B cell (primary cell): ENCODE results near the gene SLC25A43. TPM values are rescaled to one million over a fixed set of nuclear protein-coding genes. Genes with fewer than 3 reads are reported as not detected.

Source experiments
- ATAC-seq: fragments of 200-7000 bp; cut with Tn5 transposase; one replicate; pipeline ENCODE4 v1.10.0; 2021; ENCODE audit warnings: low read depth, mild to moderate bottlenecking, moderate number of reproducible peaks, moderate library complexity
- CTCF ChIA-PET: fragments of 350-600 bp; sonication (Branson Sonifier 250); formaldehyde crosslinking; loops from one replicate; lab custom pipeline; 2021; ENCODE audit warnings: antibody characterized with exemption, inconsistent platforms; lab: Charles Lee
- POLR2A ChIA-PET: fragments of 350-600 bp; sonication (Branson Sonifier 250); formaldehyde crosslinking; loops from one replicate; lab custom pipeline; 2021; ENCODE audit warnings: antibody characterized with exemption; lab: Charles Lee
- DNase-seq: peaks from one replicate; pipeline ENCODE4 v3.0.0; 2013
- H2AFZ ChIP-seq: 2 replicates; pipeline ENCODE4 v1.6.1; 2012; ENCODE audit warnings: mild to moderate bottlenecking, low read depth, low read length; ENCODE audit not compliant: insufficient read depth, poor library complexity, severe bottlenecking
- H3K27ac ChIP-seq, 2 donors: 1 replicate in 1 of 2; 2 replicates in 1 of 2; pipeline ENCODE4 v1.5.1; 2012 to 2013; ENCODE audit warnings: low read length in 2 of 2, mild to moderate bottlenecking in 2 of 2, moderate library complexity in 1 of 2
- H3K27me3 ChIP-seq, 4 experiments: fragments of 200-600 bp in 1 of 4; sonication (generic) in 1 of 4; replicated peaks in 1 of 4; 1 replicate in 2 of 4; 2 replicates in 2 of 4; pipeline versions ENCODE4 v1.6.1 to v1.7.0; 2013 to 2016; ENCODE audit warnings: low read length in 3 of 4, mild to moderate bottlenecking in 2 of 4, mixed read lengths in 1 of 4, moderate library complexity in 1 of 4; ENCODE audit not compliant: insufficient read depth in 4 of 4, control insufficient read depth in 3 of 4; ENCODE audit errors: control extremely low read depth in 1 of 4
- H3K36me3 ChIP-seq, 2 experiments: replicated peaks in 1 of 2; 1 replicate in 1 of 2; 2 replicates in 1 of 2; pipeline versions ENCODE4 v1.6.1 to v1.7.1; 2013; ENCODE audit warnings: low read length in 1 of 2; ENCODE audit not compliant: insufficient read depth in 2 of 2, control insufficient read depth in 1 of 2; ENCODE audit errors: control extremely low read depth in 1 of 2, extremely low read depth in 1 of 2
- H3K4me1 ChIP-seq, 2 donors: fragments of 200-600 bp in 1 of 2; sonication (generic) in 1 of 2; 1 replicate in 1 of 2; 2 replicates in 1 of 2; pipeline versions ENCODE4 v1.5.1 to v1.6.1; 2013 to 2017; ENCODE audit warnings: low read length in 2 of 2; ENCODE audit not compliant: control insufficient read depth in 2 of 2, insufficient read depth in 2 of 2
- H3K4me2 ChIP-seq: replicated peaks from 2 replicates; pipeline ENCODE3; 2012; ENCODE audit warnings: mild to moderate bottlenecking, low read depth, low read length; ENCODE audit not compliant: poor library complexity, severe bottlenecking
- H3K4me3 ChIP-seq, 5 experiments: fragments of 200-600 bp in 1 of 5; sonication (generic) in 1 of 5; 1 replicate in 3 of 5; 2 replicates in 2 of 5; pipeline versions ENCODE4 v1.5.1 to v1.7.0; 2011 to 2016; ENCODE audit warnings: low read length in 4 of 5, mild to moderate bottlenecking in 4 of 5, low read depth in 2 of 5, control low read depth in 1 of 5, moderate library complexity in 1 of 5; ENCODE audit not compliant: insufficient read depth in 1 of 5; ENCODE audit errors: control extremely low read depth in 1 of 5, extremely low read depth in 1 of 5
- H3K79me2 ChIP-seq: fragments of 200-600 bp; sonication (generic); one replicate; pipeline ENCODE4 v1.6.0; 2016; ENCODE audit warnings: low read length; ENCODE audit not compliant: control insufficient read depth, insufficient read depth
- H3K9ac ChIP-seq: fragments of 200-600 bp; sonication (generic); 2 replicates; pipeline ENCODE4 v1.6.1; 2017; ENCODE audit warnings: mild to moderate bottlenecking, low read length, moderate library complexity
- H3K9me3 ChIP-seq, 3 donors: one replicate each; pipeline versions ENCODE4 v1.6.1 to v1.7.1; 2013; ENCODE audit warnings: low read length in 2 of 3; ENCODE audit not compliant: control insufficient read depth in 2 of 3, insufficient read depth in 1 of 3; ENCODE audit errors: control extremely low read depth in 1 of 3
- H4K20me1 ChIP-seq: 2 replicates; pipeline ENCODE4 v1.6.0; 2012; ENCODE audit warnings: mild to moderate bottlenecking, low read length; ENCODE audit not compliant: insufficient read depth, control insufficient read depth, poor library complexity, severe bottlenecking
- H3K27ac Mint-ChIP-seq: one replicate; pipeline ENCODE4 v1.8.0; 2021; ENCODE audit warnings: mixed read lengths
- H3K27me3 Mint-ChIP-seq: one replicate; pipeline ENCODE4 v1.8.0; 2021; ENCODE audit warnings: mixed read lengths
- H3K4me1 Mint-ChIP-seq: one replicate; pipeline ENCODE4 v1.8.0; 2021; ENCODE audit warnings: mixed read lengths
- H3K4me3 Mint-ChIP-seq: one replicate; pipeline ENCODE4 v1.8.0; 2021; ENCODE audit warnings: mixed read lengths
- H3K9me3 Mint-ChIP-seq: one replicate; pipeline ENCODE4 v1.8.0; 2022; ENCODE audit warnings: mixed read lengths; ENCODE audit not compliant: insufficient read depth
- EZH2 ChIP-seq: IDR thresholded peaks from 2 replicates; pipeline ENCODE4 v1.6.1; 2012; ENCODE audit warnings: borderline replicate concordance, low read depth, mild to moderate bottlenecking, moderate library complexity, low read length; ENCODE audit not compliant: insufficient read depth, poor library complexity, severe bottlenecking
- WGBS: methylation state at CpG from one replicate; pipeline ENCODE4 v1.1.5; 2013; ENCODE audit warnings: missing lambda C conversion rate; ENCODE audit not compliant: insufficient coverage; 5-methylcytosine and 5-hydroxymethylcytosine counted together
- intact Hi-C: fragments of 100-400 bp; cut with micrococcal nuclease; formaldehyde crosslinking; loops from one replicate; pipeline ENCODE4 v1.10.0; 2022
- polyA plus RNA-seq: library from polyadenylated mRNA; depleted of rRNA; stranded (reverse); fragments of >200 nt; gene quantifications from 2 replicates; pipeline ENCODE4 v1.2.3, GENCODE V29; 2012
- total RNA-seq, 2 donors: library from RNA; stranded (reverse); fragments of 120-200 nt in 1 of 2; gene quantifications; 1 replicate in 1 of 2; 2 replicates in 1 of 2; pipeline versions ENCODE4 v1.2.3 to v1.2.4, GENCODE V29; 2013 to 2022
- TF ChIP-seq, protein P1 (sequence below): fragments of 200-600 bp; IDR thresholded peaks from one replicate; pipeline ENCODE4 v1.8.0; 2022; ENCODE audit warnings: antibody characterized with exemption, mild to moderate bottlenecking

The SLC25A43 gene
- total and polyA plus RNA-seq, 2 donors (not counting 1 experiment from before 2014, with no cell fraction given): 9.1 to 11.2 TPM

DNA sequence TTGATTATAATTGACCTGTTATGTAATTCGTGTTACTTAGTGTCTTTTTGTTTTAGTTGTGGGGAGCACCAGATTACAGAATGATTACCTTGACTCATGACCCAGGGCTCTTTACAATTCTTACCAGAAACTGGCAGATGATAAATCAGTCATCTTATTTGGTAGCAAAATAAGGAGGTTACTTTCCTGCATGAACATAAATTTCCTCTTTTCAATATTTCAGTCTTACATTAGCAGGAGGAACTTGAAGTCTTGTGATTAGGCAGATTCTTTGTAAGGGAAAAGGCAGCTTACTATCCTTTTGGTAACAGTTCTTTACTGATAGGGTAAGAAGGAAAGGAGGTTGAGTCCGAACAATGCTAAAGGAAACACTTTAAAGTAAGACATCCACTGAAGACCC, 43.1 kb downstream of the SLC25A43 start:
- Mint-ChIP-seq H3K4me1 (peaks cover 4% of the 10 kb centered on the region), H3K4me3 (no peak overlapping the region), H3K27ac (no peak overlapping the region), H3K27me3 (no peaks in the 10 kb centered on the region), H3K9me3 (no peaks in the 10 kb centered on the region)
- Histone ChIP-seq H3K9ac (no peak overlapping the region), H3K4me2 (no peak overlapping the region), H2AFZ (no peak overlapping the region), H3K4me3 (no peak overlapping the region), H3K79me2 (no peaks in the 10 kb centered on the region), H3K9me3 (no peaks in the 10 kb centered on the region), H3K27ac (no peak overlapping the region), H4K20me1 (no peaks in the 10 kb centered on the region), H3K4me1 (no peaks in the 10 kb centered on the region), H3K36me3 (no peaks in the 10 kb centered on the region), H3K27me3 (no peaks in the 10 kb centered on the region)
- DNase-seq (no peak), ATAC-seq (no peak)
- intact Hi-C loops: no loop called here
- ChIA-PET CTCF (no interaction called here), POLR2A (interaction anchor here (0.6 kb wide), 1 partner anchor 45 kb away, joined by 3 read pairs; no protein-coding TSS in a partner anchor)
- TF ChIP-seq, protein P1, sequence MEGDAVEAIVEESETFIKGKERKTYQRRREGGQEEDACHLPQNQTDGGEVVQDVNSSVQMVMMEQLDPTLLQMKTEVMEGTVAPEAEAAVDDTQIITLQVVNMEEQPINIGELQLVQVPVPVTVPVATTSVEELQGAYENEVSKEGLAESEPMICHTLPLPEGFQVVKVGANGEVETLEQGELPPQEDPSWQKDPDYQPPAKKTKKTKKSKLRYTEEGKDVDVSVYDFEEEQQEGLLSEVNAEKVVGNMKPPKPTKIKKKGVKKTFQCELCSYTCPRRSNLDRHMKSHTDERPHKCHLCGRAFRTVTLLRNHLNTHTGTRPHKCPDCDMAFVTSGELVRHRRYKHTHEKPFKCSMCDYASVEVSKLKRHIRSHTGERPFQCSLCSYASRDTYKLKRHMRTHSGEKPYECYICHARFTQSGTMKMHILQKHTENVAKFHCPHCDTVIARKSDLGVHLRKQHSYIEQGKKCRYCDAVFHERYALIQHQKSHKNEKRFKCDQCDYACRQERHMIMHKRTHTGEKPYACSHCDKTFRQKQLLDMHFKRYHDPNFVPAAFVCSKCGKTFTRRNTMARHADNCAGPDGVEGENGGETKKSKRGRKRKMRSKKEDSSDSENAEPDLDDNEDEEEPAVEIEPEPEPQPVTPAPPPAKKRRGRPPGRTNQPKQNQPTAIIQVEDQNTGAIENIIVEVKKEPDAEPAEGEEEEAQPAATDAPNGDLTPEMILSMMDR: no peak
- TF ChIP-seq EZH2: no peak
- no CpG with 5 or more reads among the region's 2 CpGs for WGBS

DNA sequence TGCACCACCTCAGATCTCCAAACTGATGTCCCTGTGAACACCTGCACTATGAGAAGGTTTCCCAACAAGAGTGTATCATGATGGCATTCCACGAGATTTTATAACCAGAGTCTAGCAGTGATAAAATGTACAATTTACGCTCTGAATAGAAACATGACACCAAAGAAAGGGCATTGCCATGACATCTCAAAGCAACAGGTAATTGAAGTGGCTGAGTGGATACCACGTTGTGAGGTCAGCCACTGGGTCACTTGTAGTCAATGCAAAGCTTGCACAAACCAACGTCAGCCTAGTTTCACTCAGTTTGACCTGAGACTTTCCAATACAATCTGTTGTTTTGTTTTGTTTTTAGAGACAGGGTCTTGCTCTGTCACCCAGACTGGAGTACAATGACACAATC, 54.1 kb downstream of the SLC25A43 start:
- H2AFZ ChIP-seq: no peak overlapping the region
- Mint-ChIP-seq H3K9me3 (no peaks in the 10 kb centered on the region), H3K27ac (no peak overlapping the region), H3K4me1 (no peaks in the 10 kb centered on the region), H3K27me3 (no peaks in the 10 kb centered on the region), H3K4me3 (no peak overlapping the region)
- DNase-seq: no peak
- 100% methylated on average over 1 of the region's 4 CpGs for WGBS
- CTCF ChIA-PET: no interaction called here
- H3K4me1 ChIP-seq: no peaks in the 10 kb centered on the region
- no peak overlapping the region for H3K4me3 ChIP-seq
- TF ChIP-seq EZH2: no peak
- TF ChIP-seq, protein P1: no peak
- POLR2A ChIA-PET: no interaction called here
- no peaks in the 10 kb centered on the region for H3K9me3 ChIP-seq
- H3K79me2 ChIP-seq: no peaks in the 10 kb centered on the region
- H3K27me3 ChIP-seq: no peaks in the 10 kb centered on the region
- H3K9ac ChIP-seq: no peak overlapping the region
- H3K4me2 ChIP-seq: no peak overlapping the region
- ATAC-seq: no peak
- no peak overlapping the region for H3K27ac ChIP-seq
- H3K36me3 ChIP-seq: no peaks in the 10 kb centered on the region
- intact Hi-C loops: no loop called here
- no peaks in the 10 kb centered on the region for H4K20me1 ChIP-seq
